HG02759 (cell line): ENCODE results near the gene IFI35.
"Not testable (repeated sequence)": the region's sequence is repeated elsewhere in the genome, so short reads cannot be mapped to it uniquely, and the experiment has no call there.

Experiments used
- ATAC-seq: cut with Tn5 transposase; IDR thresholded peaks from one replicate; pipeline ENCODE4 v1.9.1; 2021; ENCODE audit warnings: mild to moderate bottlenecking, moderate library complexity; ENCODE audit not compliant: unreplicated experiment

IFI35 gene

DNA sequence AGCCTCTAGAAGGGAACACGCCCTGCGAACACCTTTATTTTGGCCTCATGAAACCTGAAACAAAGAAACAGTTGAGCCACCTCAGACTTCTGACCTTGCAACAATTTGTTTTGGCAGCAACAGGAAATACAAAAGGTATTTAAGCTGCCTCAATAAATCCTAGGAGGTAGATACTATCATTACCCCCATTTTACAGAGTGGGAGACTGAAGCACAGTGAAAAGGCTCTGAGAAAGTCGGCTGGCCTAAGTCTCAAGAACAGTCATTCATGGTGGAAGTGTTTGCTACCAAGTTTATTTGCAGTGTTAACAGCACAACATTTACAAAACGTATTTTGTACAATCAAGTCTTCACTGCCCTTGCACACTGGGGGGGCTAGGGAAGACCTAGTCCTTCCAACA lies 37.4 kb downstream of the IFI35 start:
- no peak for ATAC-seq

DNA sequence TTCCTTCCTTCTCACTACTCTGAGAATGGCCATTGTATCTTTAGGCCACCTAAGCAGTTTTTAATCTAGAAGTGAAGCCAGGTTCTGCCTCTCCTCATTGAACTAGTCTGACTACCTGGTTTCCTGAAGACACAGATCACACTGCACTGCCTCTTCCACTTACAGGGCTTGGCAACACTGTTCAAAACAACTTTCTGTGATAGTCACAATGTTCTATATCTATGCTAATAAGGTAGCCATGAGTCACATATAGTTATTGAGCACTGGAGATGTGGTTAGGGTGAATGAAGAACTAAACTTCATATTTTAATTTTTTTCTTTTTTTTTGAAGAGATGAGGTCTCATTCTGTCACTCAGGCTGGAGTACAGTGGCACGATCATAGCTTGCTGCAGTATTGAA lies 45.4 kb downstream of the IFI35 start:
- no peak for ATAC-seq

DNA sequence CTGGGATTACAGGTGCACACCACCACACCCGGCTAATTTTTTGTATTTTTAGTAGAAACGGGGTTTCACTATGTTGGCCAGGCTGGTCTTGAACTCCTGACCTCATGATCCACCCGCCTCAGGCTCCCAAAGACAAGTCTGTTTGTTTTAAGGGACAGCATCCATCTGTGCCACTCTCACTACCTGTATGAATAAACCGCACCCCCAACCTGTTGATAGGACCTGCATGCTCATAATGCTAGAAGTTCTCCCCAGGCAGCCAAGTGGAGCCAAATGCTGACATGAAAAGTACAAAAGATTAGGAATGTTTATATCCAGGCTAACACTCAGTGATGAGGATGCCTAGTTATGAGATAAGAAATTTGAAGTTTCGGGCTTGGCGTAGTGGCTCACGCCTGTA lies 46.4 kb downstream of the IFI35 start:
- not testable (repeated sequence) for ATAC-seq

DNA sequence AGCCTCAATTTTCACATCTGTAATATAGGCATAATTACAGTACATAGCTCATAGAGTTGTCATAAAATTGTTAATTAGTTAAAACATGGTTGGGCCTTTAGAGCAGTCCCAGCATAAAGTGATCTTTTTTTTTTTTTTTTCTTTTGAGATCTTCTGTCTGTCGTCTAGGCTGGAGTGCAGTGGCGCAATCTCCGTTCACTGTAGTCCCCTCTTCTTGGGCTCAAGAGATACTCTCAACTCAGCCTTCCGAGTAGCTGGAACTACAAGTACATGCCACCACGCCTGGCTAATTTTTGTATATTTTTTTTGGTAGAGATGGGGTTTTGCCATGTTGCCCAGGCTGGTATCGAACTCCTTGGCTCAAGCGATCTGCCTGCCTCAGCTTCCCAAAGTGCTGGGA lies 49.5 kb downstream of the IFI35 start:
- no peak for ATAC-seq

DNA sequence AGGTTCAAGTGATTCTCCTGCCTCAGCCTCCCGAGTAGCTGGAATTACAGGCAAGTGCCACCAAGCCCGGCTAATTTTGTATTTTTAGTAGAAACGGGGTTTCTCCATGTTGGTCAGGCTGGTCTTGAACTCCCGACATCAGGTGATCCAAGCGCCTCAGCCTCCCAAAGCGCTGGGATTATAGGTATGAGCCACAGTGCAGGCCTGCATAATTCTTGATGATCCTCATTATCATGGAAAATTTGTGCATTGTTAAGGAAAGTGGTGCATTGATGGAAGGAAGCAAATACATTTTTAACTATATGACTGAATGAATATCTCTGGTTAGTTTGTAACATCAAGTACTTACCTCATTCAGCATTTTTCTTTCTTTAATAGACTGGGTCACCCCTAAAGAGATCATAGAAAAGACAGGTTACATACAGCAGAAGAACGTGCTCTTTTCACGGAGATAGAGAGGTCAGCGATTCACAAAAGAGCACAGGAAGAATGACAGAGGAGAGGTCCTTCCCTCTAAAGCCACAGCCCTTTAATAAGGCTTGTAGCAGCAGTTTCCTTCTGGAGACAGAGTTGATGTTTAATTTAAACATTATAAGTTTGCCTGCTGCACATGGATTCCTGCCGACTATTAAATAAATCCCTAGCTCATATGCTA lies 56.5 kb downstream of the IFI35 start:
- no peak for ATAC-seq
